K562 (cell line): Measurements from ENCODE around the gene DCAF10. TPM values are rescaled to one million over a fixed set of nuclear protein-coding genes. Genes with fewer than 3 reads are reported as not detected.

Experiments used
- CBX3 ChIP-seq, 2 experiments: IDR thresholded peaks; 1 replicate in 1 of 2; 2 replicates in 1 of 2; pipeline ENCODE4 v1.6.1; 2012; ENCODE audit warnings: inconsistent platforms in 2 of 2, low read length in 2 of 2, borderline replicate concordance in 1 of 2, control low read depth in 1 of 2
- CREB3 ChIP-seq: fragments of 450-650 bp; conservative IDR thresholded peaks from 2 replicates; pipeline ENCODE4 v1.6.1; 2016; ENCODE audit warnings: missing genetic modification characterization, low read depth, mild to moderate bottlenecking, missing compliant biosample characterization, moderate library complexity
- ESRRA ChIP-seq: fragments of 450-650 bp; IDR thresholded peaks from 2 replicates; pipeline ENCODE4 v1.6.1; 2014; ENCODE audit warnings: low read depth, mild to moderate bottlenecking, moderate library complexity, borderline replicate concordance
- FOXJ2 ChIP-seq: fragments of 200-800 bp; sonication (Bioruptor generic); IDR thresholded peaks from 2 replicates; pipeline ENCODE4 v1.6.1; 2016; ENCODE audit warnings: missing genetic modification characterization, missing compliant biosample characterization
- HOMEZ ChIP-seq: fragments of 250-450 bp; sonication (Bioruptor Pico); IDR thresholded peaks from 2 replicates; pipeline ENCODE4 v1.4.0; 2020; ENCODE audit warnings: mild to moderate bottlenecking, moderate library complexity
- KAT2B ChIP-seq: IDR thresholded peaks from one replicate; pipeline ENCODE4 v1.6.1; 2012; ENCODE audit warnings: low read depth, mild to moderate bottlenecking, control low read depth, inconsistent platforms, low read length, moderate library complexity
- LEF1 ChIP-seq: fragments of 450-650 bp; IDR thresholded peaks from 2 replicates; pipeline ENCODE4 v1.6.1; 2016; ENCODE audit warnings: mild to moderate bottlenecking
- MED1 ChIP-seq: sonication (generic); formaldehyde crosslinking; IDR thresholded peaks from 2 replicates; pipeline ENCODE4 v1.8.1; 2023; ENCODE audit warnings: missing genetic modification reagents, borderline replicate concordance
- MLLT1 ChIP-seq, 2 experiments: fragments of 450-650 bp; IDR thresholded peaks; 2 replicates each; pipeline ENCODE4 v1.6.1; 2016
- MTA1 ChIP-seq: fragments of 450-650 bp; IDR thresholded peaks from 2 replicates; pipeline ENCODE4 v1.6.1; 2017; ENCODE audit warnings: borderline replicate concordance
- NR1H2 ChIP-seq: sonication (generic); formaldehyde crosslinking; IDR thresholded peaks from 2 replicates; pipeline ENCODE4 v1.4.0; 2020; ENCODE audit warnings: mild to moderate bottlenecking, missing genetic modification reagents
- POLR2AphosphoS2 ChIP-seq: IDR thresholded peaks from 2 replicates; pipeline ENCODE4 v1.6.1; 2012; ENCODE audit warnings: low read length, improper control_type of control experiment
- SETDB1 ChIP-seq: IDR thresholded peaks from one replicate; pipeline ENCODE4 v1.6.1; 2012; ENCODE audit warnings: low read length, control low read depth, inconsistent platforms
- SOX6 ChIP-seq: fragments of 450-650 bp; IDR thresholded peaks from 2 replicates; pipeline ENCODE4 v1.6.1; 2014; ENCODE audit warnings: mild to moderate bottlenecking
- STAT5A ChIP-seq: IDR thresholded peaks from 2 replicates; pipeline ENCODE4 v1.6.1; 2012; ENCODE audit warnings: low read length, inconsistent platforms, borderline replicate concordance
- TEAD4 ChIP-seq, 2 experiments: sonication (generic) in 1 of 2; formaldehyde crosslinking in 1 of 2; IDR thresholded peaks; 2 replicates each; pipeline versions ENCODE4 v1.6.1 to v1.8.0; 2012 to 2022; ENCODE audit warnings: borderline replicate concordance in 1 of 2, inconsistent platforms in 1 of 2, low read length in 1 of 2, mild to moderate bottlenecking in 1 of 2, missing genetic modification reagents in 1 of 2
- ZBTB43 ChIP-seq: sonication (generic); formaldehyde crosslinking; IDR thresholded peaks from 2 replicates; pipeline ENCODE4 v1.8.0; 2023; ENCODE audit warnings: mild to moderate bottlenecking, missing genetic modification reagents
- ZFPM2 ChIP-seq: fragments of 250-450 bp; sonication (Bioruptor Pico); IDR thresholded peaks from 2 replicates; pipeline ENCODE4 v1.5.1; 2022; ENCODE audit warnings: mild to moderate bottlenecking
- ZNF140 ChIP-seq: fragments of 250-450 bp; sonication (Bioruptor Pico); IDR thresholded peaks from 2 replicates; pipeline ENCODE4 v1.8.0; 2021; ENCODE audit warnings: moderate library complexity, mild to moderate bottlenecking, inconsistent platforms
- ZNF24 ChIP-seq: fragments of 450-650 bp; IDR thresholded peaks from 2 replicates; pipeline ENCODE4 v1.6.1; 2016
- ZNF354B ChIP-seq: fragments of 250-450 bp; sonication (Bioruptor Pico); IDR thresholded peaks from 2 replicates; pipeline ENCODE4 v1.4.0; 2020
- ZNF644 ChIP-seq: fragments of 200-800 bp; sonication (Bioruptor generic); IDR thresholded peaks from 2 replicates; pipeline ENCODE4 v1.6.1; 2016; ENCODE audit warnings: low read depth, missing genetic modification characterization, missing compliant biosample characterization
- polyA plus RNA-seq, 8 experiments: library from polyadenylated mRNA; depleted of rRNA in 4 of 8; stranded (reverse) in 5 of 8; unstranded in 3 of 8; fragments of >200 nt; fragmentation: Nextera tagmentation in 2 of 8; fragmentation: Illumina TruSeq in 1 of 8; extraction: Ambion mirVana in 2 of 8; extraction: Trizol in 1 of 8; gene quantifications; 2 replicates each; pipeline versions ENCODE4 v1.2.1 to v1.2.3, GENCODE V29; 2011 to 2014; ENCODE audit warnings: inconsistent platforms in 1 of 8, missing spikeins in 1 of 8
- total RNA-seq, 7 experiments: library from RNA; depleted of rRNA in 6 of 7; stranded (reverse); fragments of >200 nt in 6 of 7; fragmentation: Illumina TruSeq in 2 of 7; extraction: Trizol in 2 of 7; gene quantifications; 2 replicates each; pipeline versions ENCODE4 v1.2.1 to v1.2.3, GENCODE V29; 2011 to 2021; ENCODE audit warnings: low replicate concordance in 1 of 7

The DCAF10 gene
- total and polyA plus RNA-seq, 9 of the 15 experiments (the other 6 are each of a cell fraction or from before 2014, with no cell fraction given) = 6.8 to 40.1 (median 16.9) TPM

- TF ChIP-seq ESRRA = no peak
- 0 out of 4 replicates have a peak, but pooled peaks of 1 of the 2 experiments have one; percentile 30 for TF ChIP-seq MLLT1 (IDR thresholded peaks at IDR 0.05)
- TF ChIP-seq ZFPM2 (CRISPR knock-in tag) = no peak
- TF ChIP-seq ZNF24 = no peak
- no peak for TF ChIP-seq CREB3
- TF ChIP-seq MED1 (CRISPR knock-in tag) = no peak
- TF ChIP-seq POLR2AphosphoS2 = no peak
- no peak for TF ChIP-seq TEAD4 (IDR thresholded peaks at IDR 0.05; ENCODE audit: low read length)
- no peak for TF ChIP-seq TEAD4 (CRISPR knock-in tag; IDR thresholded peaks at IDR 0.05; ENCODE audit: borderline replicate concordance)
- TF ChIP-seq SETDB1 = no peak
- TF ChIP-seq ZNF354B = no peak
- no peak for TF ChIP-seq STAT5A
- no peak for TF ChIP-seq ZNF140 (CRISPR knock-in tag)
- TF ChIP-seq LEF1 = no peak
- TF ChIP-seq ZNF644 = no peak
- TF ChIP-seq ZBTB43 (CRISPR knock-in tag) = 0 out of 2 replicates have a peak, but pooled peaks have one; percentile 13
- no peak for TF ChIP-seq HOMEZ (CRISPR knock-in tag)
- no peak for TF ChIP-seq MTA1
- 0 out of 3 replicates have a peak, but pooled peaks of 1 of the 2 experiments have one; percentile 3 for TF ChIP-seq CBX3 (IDR thresholded peaks at IDR 0.05; ENCODE audit: borderline replicate concordance in 1 of 2, low read length in 2 of 2)
- TF ChIP-seq NR1H2 = no peak
- TF ChIP-seq FOXJ2 (tag) = no peak
- TF ChIP-seq KAT2B = no peak
- TF ChIP-seq SOX6 = no peak
Measured at GRCh38 chr9:37752642-37753488, 47.7 kb upstream of the DCAF10 start (continued).
